Kidney (tissue), 14 donors: ENCODE measurements around the gene GAB4. TPM values are rescaled to one million over a fixed set of nuclear protein-coding genes. Genes with fewer than 3 reads are reported as not detected.

Source experiments
- DNase-seq, 5 donors: peaks; one replicate each; pipeline ENCODE4 v3.0.0-alpha.2; 2013 to 2020
- FAIRE-seq: peaks from 2 replicates; lab custom pipeline; 2012; peaks lifted over from hg19 to GRCh38; lab: Jason Lieb, UNC
- H3K27ac ChIP-seq, 2 donors: one replicate each; pipeline ENCODE4 v1.7.0; 2013; ENCODE audit warnings: low read depth in 2 of 2, low read length in 2 of 2, inconsistent platforms in 1 of 2
- H3K27me3 ChIP-seq: one replicate; pipeline ENCODE4 v1.7.1; 2013; ENCODE audit warnings: low read length, inconsistent platforms; ENCODE audit not compliant: control insufficient read depth, insufficient read depth
- H3K36me3 ChIP-seq, 3 donors: one replicate each; pipeline versions ENCODE4 v1.7.0 to v1.7.1; 2013; ENCODE audit warnings: low read length in 3 of 3, control low read depth in 1 of 3, inconsistent platforms in 1 of 3; ENCODE audit not compliant: insufficient read depth in 3 of 3, control insufficient read depth in 2 of 3
- H3K4me1 ChIP-seq, 3 donors: one replicate each; pipeline versions ENCODE4 v1.7.0 to v1.7.1; 2013; ENCODE audit warnings: low read length in 3 of 3, inconsistent platforms in 1 of 3, low read depth in 1 of 3; ENCODE audit not compliant: control insufficient read depth in 2 of 3, insufficient read depth in 2 of 3
- H3K4me3 ChIP-seq, 3 donors: one replicate each; pipeline versions ENCODE4 v1.7.0 to v1.8.1; 2013; ENCODE audit warnings: low read length in 3 of 3, control low read depth in 1 of 3, inconsistent platforms in 1 of 3
- H3K9ac ChIP-seq, 3 donors: one replicate each; pipeline versions ENCODE4 v1.7.0 to v1.7.1; 2013; ENCODE audit warnings: low read length in 3 of 3, control low read depth in 1 of 3, inconsistent platforms in 1 of 3
- H3K9me3 ChIP-seq, 3 donors: one replicate each; pipeline versions ENCODE4 v1.7.0 to v1.7.1; 2013; ENCODE audit warnings: low read length in 3 of 3, control low read depth in 1 of 3, inconsistent platforms in 1 of 3; ENCODE audit not compliant: control insufficient read depth in 2 of 3, insufficient read depth in 1 of 3
- CTCF ChIP-seq: IDR thresholded peaks from 3 replicates; pipeline ENCODE4 v1.5.1; 2012; ENCODE audit warnings: mild to moderate bottlenecking, moderate library complexity, borderline replicate concordance; ENCODE audit not compliant: insufficient read depth; ENCODE audit errors: extremely low read depth
- intact Hi-C: fragments of 100-400 bp; cut with DNase I; formaldehyde crosslinking; loops from one replicate; pipeline ENCODE4 v1.11.1; 2022
- polyA plus RNA-seq: library from polyadenylated mRNA; stranded (reverse); fragments of 350-450 nt; fragmentation: Illumina TruSeq; extraction: RNeasy Lipid Tissue Mini Kit (QIAGEN cat#74804); gene quantifications from one replicate; pipeline ENCODE4 v1.2.3, GENCODE V29; 2014; ENCODE audit warnings: low read depth, low replicate concordance; ENCODE audit not compliant: insufficient read depth
- total RNA-seq: library from RNA; stranded (reverse); fragmentation: NEBNext Ultra II Directional; extraction: Animal tissue kit (Norgen Biotek cat#: 25700); gene quantifications from one replicate; pipeline ENCODE4 v1.2.1, GENCODE V29; 2021
- donor health status: control.
- donor health status: control.
- donor health status: control.
- donor health status: control.
- donor health status: control.
- donor health status: DM: yes; HTN: yes; CAD: no.
- donor health status: Normal renal cell carcinoma (clear cell type).

The GAB4 gene
- total and polyA plus RNA-seq, 2 donors from 2014 or later = not detected

- H3K27ac ChIP-seq = no peak overlapping the region
- no peaks in the 10 kb centered on the region for H3K27me3 ChIP-seq
- H3K4me1 ChIP-seq = no peaks in the 10 kb centered on the region
- TF ChIP-seq CTCF = no peak
- H3K9ac ChIP-seq = no peak overlapping the region
- H3K36me3 ChIP-seq = no peaks in the 10 kb centered on the region
- DNase-seq = no peak
- no peak overlapping the region for H3K4me3 ChIP-seq
- intact Hi-C loops = no loop called here
- no peak for FAIRE-seq
- H3K9me3 ChIP-seq = no peaks in the 10 kb centered on the region
Observed at GRCh38 chr22:16975155-16975885, 32.7 kb downstream of the GAB4 start.

- intact Hi-C loops = no loop called here
- no peak overlapping the region for H3K4me3 ChIP-seq
- no peaks in the 10 kb centered on the region for H3K4me1 ChIP-seq
- no peak for FAIRE-seq
- TF ChIP-seq CTCF = no peak
- H3K27me3 ChIP-seq = no peaks in the 10 kb centered on the region
- H3K36me3 ChIP-seq = no peaks in the 10 kb centered on the region
- no peak for DNase-seq
- H3K27ac ChIP-seq = no peak overlapping the region
- no peaks in the 10 kb centered on the region for H3K9me3 ChIP-seq
- no peak overlapping the region for H3K9ac ChIP-seq
Observed at GRCh38 chr22:16974298-16975084, 33.5 kb downstream of the GAB4 start.

GRCh38 chr22:16973591-16974297 lies 34.3 kb downstream of the GAB4 start:
- Histone ChIP-seq H3K27ac (no peak overlapping the region), H3K9me3 (no peaks in the 10 kb centered on the region), H3K4me3 (no peak overlapping the region), H3K36me3 (no peaks in the 10 kb centered on the region), H3K27me3 (no peaks in the 10 kb centered on the region), H3K9ac (no peak overlapping the region), H3K4me1 (no peaks in the 10 kb centered on the region)
- DNase-seq (no peak), FAIRE-seq (no peak)
- intact Hi-C loops = no loop called here
- TF ChIP-seq CTCF = no peak
